HG03108 (cell line): ENCODE data around the gene NPR3.

Experiments used
- ATAC-seq: cut with Tn5 transposase; IDR thresholded peaks from one replicate; pipeline ENCODE4 v1.9.1; 2021; ENCODE audit warnings: moderate library complexity; ENCODE audit not compliant: unreplicated experiment

Gene NPR3

GRCh38 chr5:32754284-32754683 lies 43.2 kb downstream of the NPR3 start:
- no peak for ATAC-seq

GRCh38 chr5:32760091-32760509 lies 49.0 kb downstream of the NPR3 start:
- no peak for ATAC-seq

GRCh38 chr5:32765266-32765665 lies 54.1 kb downstream of the NPR3 start:
- no peak for ATAC-seq

- ATAC-seq: no peak
Measured at GRCh38 chr5:32767948-32768467, 56.9 kb downstream of the NPR3 start.

- no peak for ATAC-seq
Measured at GRCh38 chr5:32769711-32770110, 58.6 kb downstream of the NPR3 start.

- no peak for ATAC-seq
Measured at GRCh38 chr5:32770444-32770843, 59.3 kb downstream of the NPR3 start.

GRCh38 chr5:32771037-32771436 lies 59.9 kb downstream of the NPR3 start:
- no peak for ATAC-seq

GRCh38 chr5:32773944-32774343 lies 62.8 kb downstream of the NPR3 start:
- ATAC-seq: no peak

- ATAC-seq: no peak
Measured at GRCh38 chr5:32776200-32776599, 65.1 kb downstream of the NPR3 start.

GRCh38 chr5:32777222-32777621 lies 66.1 kb downstream of the NPR3 start:
- ATAC-seq: no peak

GRCh38 chr5:32777733-32778132 lies 66.6 kb downstream of the NPR3 start:
- no peak for ATAC-seq

GRCh38 chr5:32778403-32778802 lies 67.3 kb downstream of the NPR3 start:
- ATAC-seq: no peak

GRCh38 chr5:32779754-32780415 lies 68.8 kb downstream of the NPR3 start:
- no peak for ATAC-seq

GRCh38 chr5:32780508-32780919 lies 69.4 kb downstream of the NPR3 start:
- ATAC-seq: no peak

GRCh38 chr5:32783661-32784060 lies 72.5 kb downstream of the NPR3 start:
- ATAC-seq: no peak

- ATAC-seq: no peak
Measured at GRCh38 chr5:32785611-32786254, 74.6 kb downstream of the NPR3 start.

GRCh38 chr5:32786311-32786710 lies 75.2 kb downstream of the NPR3 start:
- ATAC-seq: no peak

GRCh38 chr5:32790411-32790951 lies 79.4 kb downstream of the NPR3 start:
- no peak for ATAC-seq

- no peak for ATAC-seq
Measured at GRCh38 chr5:32791536-32792243, 80.6 kb downstream of the NPR3 start.

GRCh38 chr5:32794086-32794485 lies 83.0 kb downstream of the NPR3 start:
- ATAC-seq: no peak

- no peak for ATAC-seq
Measured at GRCh38 chr5:32802764-32803163, 91.6 kb downstream of the NPR3 start.

GRCh38 chr5:32803656-32804055 lies 92.5 kb downstream of the NPR3 start:
- no peak for ATAC-seq
